ENCODE results near the gene CACNA2D4. TPM values are rescaled to one million over a fixed set of nuclear protein-coding genes. Genes with fewer than 3 reads are reported as not detected.
"Not testable (repeated sequence)": the region's sequence is repeated elsewhere in the genome, so short reads cannot be mapped to it uniquely, and the experiment has no call there.

The CACNA2D4 gene
- total RNA-seq (2014; rRNA removed; shearing (Covaris generic); ENCODE audit: low replicate concordance): 0.91 and 1.4 TPM in 2 replicates

GRCh38 chr12:1918081-1918883 is at the start of gene CACNA2D4:
Gene CACNA2D4, minus strand, starts transcription at chr12:1918652. Its CDS starts 179 bp downstream, at chr12:1918473.
- no peak for DNase-seq
- Histone ChIP-seq H3K36me3 (no peaks in the 10 kb centered on the region), H3K4me3 (no peak within 1 kb of the TSS), H3K27me3 (no peaks in the 10 kb centered on the region), H3K9me3 (no peaks in the 10 kb centered on the region)

- Histone ChIP-seq H3K4me3 (no peak overlapping the region), H3K27me3 (no peaks in the 10 kb centered on the region), H3K36me3 (peaks cover 9% of the 10 kb centered on the region), H3K9me3 (no peaks in the 10 kb centered on the region)
- no peak for DNase-seq
These were observed 48.2 kb upstream of the CACNA2D4 start for GRCh38 chr12:1966561-1967226.

- Histone ChIP-seq H3K9me3 (no peaks in the 10 kb centered on the region), H3K4me3 (no peak overlapping the region), H3K27me3 (no peaks in the 10 kb centered on the region), H3K36me3 (peaks cover 9% of the 10 kb centered on the region)
- DNase-seq: no peak
These were observed 47.5 kb upstream of the CACNA2D4 start for GRCh38 chr12:1965916-1966315.

- no peak for DNase-seq
- Histone ChIP-seq H3K9me3 (no peaks in the 10 kb centered on the region), H3K27me3 (no peaks in the 10 kb centered on the region), H3K36me3 (peaks cover 9% of the 10 kb centered on the region), H3K4me3 (no peak overlapping the region)
These were observed 43.9 kb upstream of the CACNA2D4 start for GRCh38 chr12:1962051-1963020.

- no peaks in the 10 kb centered on the region for H3K9me3 ChIP-seq
- DNase-seq: no peak
- H3K27me3 ChIP-seq: no peaks in the 10 kb centered on the region
These were observed 38.3 kb upstream of the CACNA2D4 start for GRCh38 chr12:1956716-1957115.

GRCh38 chr12:1949771-1950470 is 31.5 kb upstream of the CACNA2D4 start:
- Histone ChIP-seq H3K4me3 (no peak overlapping the region), H3K9me3 (no peaks in the 10 kb centered on the region), H3K36me3 (peaks cover 15% of the 10 kb centered on the region), H3K27me3 (no peaks in the 10 kb centered on the region)
- DNase-seq: no peak

More at GRCh38 chr12:1956716-1957115, 38.3 kb upstream of the CACNA2D4 start:
- Histone ChIP-seq H3K4me3 (no peak overlapping the region), H3K36me3 (peaks cover 4% of the 10 kb centered on the region; the same call in 1 of the 2 replicates)

- H3K4me3 ChIP-seq: no peak overlapping the region
- no peaks in the 10 kb centered on the region; the same call in 1 of the 2 replicates for H3K9me3 ChIP-seq
- peaks cover 15% of the 10 kb centered on the region for H3K36me3 ChIP-seq
- no peak for DNase-seq
- H3K27me3 ChIP-seq: no peaks in the 10 kb centered on the region
These were observed 30.4 kb upstream of the CACNA2D4 start for GRCh38 chr12:1948883-1949282.

- H3K36me3 ChIP-seq: peaks cover 19% of the 10 kb centered on the region
- DNase-seq: no peak
These were observed 28.6 kb upstream of the CACNA2D4 start for GRCh38 chr12:1947081-1947480.

GRCh38 chr12:1946296-1946695 is 27.8 kb upstream of the CACNA2D4 start:
- peaks cover 21% of the 10 kb centered on the region for H3K36me3 ChIP-seq
- H3K4me3 ChIP-seq: no peak overlapping the region
- H3K27me3 ChIP-seq: no peaks in the 10 kb centered on the region
- no peaks in the 10 kb centered on the region; the same call in 1 of the 2 replicates for H3K9me3 ChIP-seq
- no peak for DNase-seq

More at GRCh38 chr12:1947081-1947480, 28.6 kb upstream of the CACNA2D4 start:
- Histone ChIP-seq H3K9me3 (no peaks in the 10 kb centered on the region; the same call in 1 of the 2 replicates), H3K27me3 (no peaks in the 10 kb centered on the region), H3K4me3 (no peak overlapping the region)

GRCh38 chr12:1945502-1945901 is 27.1 kb upstream of the CACNA2D4 start:
- not testable (repeated sequence) for H3K4me3 ChIP-seq

GRCh38 chr12:1939801-1940607 is 21.6 kb upstream of the CACNA2D4 start:
- Histone ChIP-seq H3K36me3 (peaks cover 40% of the 10 kb centered on the region), H3K27me3 (no peaks in the 10 kb centered on the region), H3K4me3 (no peak overlapping the region), H3K9me3 (peaks cover 3% of the 10 kb centered on the region; the same call in 1 of the 2 replicates)
- peak; percentile 64 for DNase-seq

More at GRCh38 chr12:1945502-1945901, 27.1 kb upstream of the CACNA2D4 start:
- H3K27me3 ChIP-seq, DNase-seq, H3K9me3 ChIP-seq: not testable (repeated sequence)
- peaks cover 28% of the 10 kb centered on the region for H3K36me3 ChIP-seq

GRCh38 chr12:1939331-1939730 is 20.9 kb upstream of the CACNA2D4 start:
- no peak overlapping the region for H3K4me3 ChIP-seq
- no peaks in the 10 kb centered on the region for H3K27me3 ChIP-seq
- peaks cover 3% of the 10 kb centered on the region; the same call in 1 of the 2 replicates for H3K9me3 ChIP-seq
- peaks cover 39% of the 10 kb centered on the region for H3K36me3 ChIP-seq
- no peak for DNase-seq

GRCh38 chr12:1937481-1938224 is 19.2 kb upstream of the CACNA2D4 start:
- peaks cover 34% of the 10 kb centered on the region for H3K36me3 ChIP-seq
- peaks cover 3% of the 10 kb centered on the region; the same call in 1 of the 2 replicates for H3K9me3 ChIP-seq
- no peak overlapping the region for H3K4me3 ChIP-seq
- no peaks in the 10 kb centered on the region for H3K27me3 ChIP-seq
- DNase-seq: no peak

Data from MG63 (cell line).